GM23338 (cell line): ENCODE results near the gene WDR93. TPM values are rescaled to one million over a fixed set of nuclear protein-coding genes. Genes with fewer than 3 reads are reported as not detected.

Source experiments
- ATAC-seq: fragments of 200-7000 bp; cut with Tn5 transposase; 3 replicates; pipeline ENCODE4 v1.9.1; 2020
- DNase-seq: peaks from one replicate; pipeline ENCODE4 v3.0.0-alpha.2; 2015; ENCODE audit warnings: low spot score
- H2AFZ ChIP-seq: fragments of 200-600 bp; sonication (generic); 2 replicates; pipeline ENCODE4 v1.8.0; 2016; ENCODE audit warnings: antibody characterized with exemption, mild to moderate bottlenecking, moderate library complexity
- H3F3A ChIP-seq: fragments of 200-600 bp; sonication (generic); replicated peaks from 2 replicates; pipeline ENCODE4 v1.8.0; 2017; ENCODE audit warnings: antibody characterized with exemption, mixed run types, low read depth
- H3K27ac ChIP-seq: fragments of 200-600 bp; sonication (generic); 2 replicates; pipeline ENCODE4 v1.6.1; 2016; ENCODE audit warnings: low read depth
- H3K27me3 ChIP-seq: fragments of 200-600 bp; sonication (generic); 2 replicates; pipeline ENCODE4 v1.8.0; 2016; ENCODE audit warnings: mild to moderate bottlenecking, mixed run types, moderate library complexity; ENCODE audit not compliant: insufficient read depth
- H3K36me3 ChIP-seq: fragments of 200-600 bp; sonication (generic); 2 replicates; pipeline ENCODE4 v1.8.0; 2016; ENCODE audit warnings: mild to moderate bottlenecking; ENCODE audit not compliant: insufficient read depth
- H3K4me1 ChIP-seq: fragments of 200-600 bp; sonication (generic); 2 replicates; pipeline ENCODE4 v1.8.0; 2016; ENCODE audit warnings: mild to moderate bottlenecking, moderate library complexity; ENCODE audit not compliant: insufficient read depth
- H3K4me2 ChIP-seq: fragments of 200-600 bp; sonication (generic); 2 replicates; pipeline ENCODE4 v1.7.1; 2017; ENCODE audit warnings: mixed run types
- H3K4me3 ChIP-seq: fragments of 200-600 bp; sonication (generic); 2 replicates; pipeline ENCODE4 v1.6.1; 2016; ENCODE audit warnings: mixed run types
- H3K79me2 ChIP-seq: fragments of 200-600 bp; sonication (generic); replicated peaks from 2 replicates; pipeline ENCODE4 v1.8.0; 2017; ENCODE audit warnings: mild to moderate bottlenecking; ENCODE audit not compliant: insufficient read depth
- H3K9me2 ChIP-seq: fragments of 200-600 bp; sonication (generic); 2 replicates; pipeline ENCODE4 v1.8.0; 2017; ENCODE audit not compliant: insufficient read depth
- H4K20me1 ChIP-seq: fragments of 200-600 bp; sonication (generic); replicated peaks from 2 replicates; pipeline ENCODE4 v1.8.0; 2017; ENCODE audit warnings: mild to moderate bottlenecking; ENCODE audit not compliant: insufficient read depth
- H3K27ac Mint-ChIP-seq: 2 replicates; pipeline ENCODE4 v1.8.0; 2020; ENCODE audit warnings: inconsistent platforms, mild to moderate bottlenecking, moderate library complexity, mixed read lengths
- H3K27me3 Mint-ChIP-seq: 3 replicates; pipeline ENCODE4 v1.8.0; 2022; ENCODE audit warnings: low read depth, mild to moderate bottlenecking, moderate library complexity, mixed read lengths, inconsistent platforms; ENCODE audit not compliant: insufficient read depth, poor library complexity
- H3K36me3 Mint-ChIP-seq: 3 replicates; pipeline ENCODE4 v1.8.0; 2021; ENCODE audit warnings: low read depth, mild to moderate bottlenecking, inconsistent platforms, moderate library complexity, mixed read lengths
- H3K4me1 Mint-ChIP-seq: 3 replicates; pipeline ENCODE4 v1.8.0; 2020; ENCODE audit warnings: mild to moderate bottlenecking, inconsistent platforms, mixed read lengths
- H3K4me3 Mint-ChIP-seq: 3 replicates; pipeline ENCODE4 v1.8.0; 2021; ENCODE audit warnings: moderate library complexity, mild to moderate bottlenecking, inconsistent platforms, mixed read lengths
- H3K9me3 Mint-ChIP-seq: 3 replicates; pipeline ENCODE4 v1.8.0; 2020; ENCODE audit warnings: moderate library complexity, mild to moderate bottlenecking, inconsistent platforms, mixed read lengths
- CTCF ChIP-seq, 2 experiments: fragments of 200-600 bp in 1 of 2; sonication (generic) in 1 of 2; conservative IDR thresholded peaks; 2 replicates each; pipeline versions ENCODE4 v1.5.1 to v1.6.1; 2016 to 2017; ENCODE audit warnings: antibody characterized with exemption in 2 of 2, low read depth in 2 of 2, mild to moderate bottlenecking in 2 of 2, moderate library complexity in 1 of 2
- EZH2 ChIP-seq: fragments of 200-600 bp; sonication (generic); IDR thresholded peaks from one replicate; pipeline ENCODE4 v1.8.0; 2017; ENCODE audit warnings: antibody characterized with exemption, mild to moderate bottlenecking, low read depth; ENCODE audit not compliant: unreplicated experiment
- JUNB ChIP-seq: IDR thresholded peaks from one replicate; pipeline ENCODE4 v1.6.1; 2016; ENCODE audit warnings: antibody characterized with exemption; ENCODE audit not compliant: unreplicated experiment
- NANOG ChIP-seq: IDR thresholded peaks from 2 replicates; pipeline ENCODE4 v1.6.1; 2016; ENCODE audit warnings: antibody characterized with exemption, borderline replicate concordance
- REST ChIP-seq: IDR thresholded peaks from one replicate; pipeline ENCODE4 v1.6.1; 2018; ENCODE audit warnings: antibody characterized with exemption; ENCODE audit not compliant: unreplicated experiment
- STAT1 ChIP-seq: IDR thresholded peaks from one replicate; pipeline ENCODE4 v1.6.1; 2016; ENCODE audit warnings: antibody characterized with exemption; ENCODE audit not compliant: unreplicated experiment
- ZNF462 ChIP-seq: fragments of 250-450 bp; sonication (Bioruptor Pico); IDR thresholded peaks from 2 replicates; pipeline ENCODE4 v1.5.0; 2020; ENCODE audit warnings: mild to moderate bottlenecking, moderate library complexity
- polyA plus RNA-seq: library from polyadenylated mRNA; unstranded; fragments of >200 nt; fragmentation: Nextera tagmentation; extraction: Ambion mirVana; gene quantifications from 2 replicates; pipeline ENCODE4 v1.2.1, GENCODE V29; 2016
- total RNA-seq: library from RNA; depleted of rRNA; stranded (reverse); fragments of >200 nt; shearing (Covaris generic); gene quantifications from 2 replicates; pipeline ENCODE4 v1.2.3, GENCODE V29; 2014

Gene WDR93
- total and polyA plus RNA-seq, 2 experiments from 2014 or later: 0.14 TPM; not detected in 1

- no peak for TF ChIP-seq ZNF462 (CRISPR knock-in tag)
- TF ChIP-seq EZH2: no peak
- no peak for TF ChIP-seq NANOG
These were observed 34.5 kb downstream of the WDR93 start (continued) for GRCh38 chr15:89725064-89725463.

DNA sequence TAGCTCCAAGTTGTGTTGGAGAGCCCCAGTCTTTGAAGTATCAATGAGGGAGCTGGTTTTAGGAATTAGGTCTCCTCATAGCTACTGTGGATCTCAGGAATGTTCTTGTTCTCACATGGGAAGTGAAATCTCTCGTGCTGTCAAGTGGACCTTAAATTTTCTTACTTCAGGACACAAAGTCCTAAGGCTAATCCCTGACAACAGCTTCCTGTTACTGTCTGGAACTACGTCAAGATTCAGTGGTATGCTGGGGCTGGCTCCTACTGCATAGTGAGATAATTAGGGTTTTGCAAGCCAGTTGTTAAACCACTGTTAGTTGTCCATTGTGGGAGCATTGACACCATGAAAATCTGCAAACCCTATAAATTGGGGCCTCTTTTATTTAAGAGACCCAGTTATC, 37.6 kb downstream of the WDR93 start:
- H3K36me3 ChIP-seq: no peaks in the 10 kb centered on the region
- no peak overlapping the region for H3K4me3 ChIP-seq
- no peak overlapping the region for H3K4me2 ChIP-seq
- H3K36me3 Mint-ChIP-seq: no peaks in the 10 kb centered on the region
- no peaks in the 10 kb centered on the region for H3K79me2 ChIP-seq
- no peak overlapping the region for H3K27ac ChIP-seq
- ATAC-seq (no peak), DNase-seq (no peak)
- H3K27me3 ChIP-seq: no peaks in the 10 kb centered on the region
- H3K27ac Mint-ChIP-seq: no peak overlapping the region
- H2AFZ ChIP-seq: no peak overlapping the region
- no peaks in the 10 kb centered on the region for H3K4me1 ChIP-seq
- peaks cover 3% of the 10 kb centered on the region for H3K27me3 Mint-ChIP-seq
- peaks cover 5% of the 10 kb centered on the region; the same call in 1 of the 3 replicates for H3K4me1 Mint-ChIP-seq
- peaks cover 3% of the 10 kb centered on the region; the same call in 2 of the 3 replicates for H3K9me3 Mint-ChIP-seq
- H3F3A ChIP-seq: no peaks in the 10 kb centered on the region
- H4K20me1 ChIP-seq: no peaks in the 10 kb centered on the region
- no peak overlapping the region for H3K4me3 Mint-ChIP-seq
- no peaks in the 10 kb centered on the region for H3K9me2 ChIP-seq
- no peak for TF ChIP-seq REST
- TF ChIP-seq EZH2: no peak
- no peak for TF ChIP-seq JUNB
- TF ChIP-seq STAT1: no peak
- TF ChIP-seq CTCF (conservative IDR thresholded peaks at IDR 0.05; ENCODE audit: low read depth in 2 of 2): no peak
